Gastrocnemius medialis (tissue), 4 donors: Measurements from ENCODE around the gene KLF9.

Experiments
- POLR2A ChIP-seq, 2 donors: fragments of 450-650 bp; IDR thresholded peaks; one replicate each; pipeline ENCODE4 v1.6.1; 2017; ENCODE audit warnings: antibody characterized with exemption in 2 of 2, mild to moderate bottlenecking in 2 of 2, moderate library complexity in 2 of 2
- TF ChIP-seq, protein P1 (sequence below), 5 experiments: fragments of 450-650 bp in 3 of 5; fragments of 200-600 bp in 2 of 5; sonication (generic) in 2 of 5; IDR thresholded peaks in 4 of 5; conservative IDR thresholded peaks in 1 of 5; 1 replicate in 4 of 5; 2 replicates in 1 of 5; pipeline ENCODE4 v1.5.1; 2016 to 2019; ENCODE audit warnings: antibody characterized with exemption in 5 of 5, mild to moderate bottlenecking in 3 of 5, moderate library complexity in 3 of 5

DNA sequence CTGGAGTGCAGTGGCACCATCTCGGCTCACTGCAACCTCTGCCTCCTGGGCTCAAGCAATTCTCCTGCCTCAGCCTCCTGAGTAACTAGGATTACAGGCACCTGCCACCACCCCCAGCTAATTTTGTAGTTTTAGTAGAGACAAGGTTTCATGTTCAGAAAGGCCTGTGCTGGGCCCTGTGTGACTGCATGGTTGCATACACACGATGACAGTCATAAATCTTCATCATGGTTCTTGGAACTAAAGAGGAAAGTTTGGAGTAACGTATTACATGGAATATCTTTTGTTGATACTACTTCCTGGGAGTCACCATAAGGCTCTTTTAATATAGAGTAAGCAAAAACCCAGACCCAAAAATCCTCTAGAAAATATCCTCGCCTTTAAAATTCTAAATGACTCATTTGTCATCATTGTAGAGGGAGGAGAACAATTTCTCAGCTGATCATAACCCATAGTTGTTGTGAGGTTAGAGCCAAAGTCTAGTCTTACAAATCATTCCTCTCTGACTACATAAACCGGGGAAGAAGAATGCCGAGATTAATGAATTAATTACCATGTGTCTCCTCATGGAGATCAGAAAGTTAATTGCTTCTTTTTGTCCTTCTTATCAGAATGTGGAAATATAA lies 47.0 kb downstream of the KLF9 start:
- TF ChIP-seq, protein P1, sequence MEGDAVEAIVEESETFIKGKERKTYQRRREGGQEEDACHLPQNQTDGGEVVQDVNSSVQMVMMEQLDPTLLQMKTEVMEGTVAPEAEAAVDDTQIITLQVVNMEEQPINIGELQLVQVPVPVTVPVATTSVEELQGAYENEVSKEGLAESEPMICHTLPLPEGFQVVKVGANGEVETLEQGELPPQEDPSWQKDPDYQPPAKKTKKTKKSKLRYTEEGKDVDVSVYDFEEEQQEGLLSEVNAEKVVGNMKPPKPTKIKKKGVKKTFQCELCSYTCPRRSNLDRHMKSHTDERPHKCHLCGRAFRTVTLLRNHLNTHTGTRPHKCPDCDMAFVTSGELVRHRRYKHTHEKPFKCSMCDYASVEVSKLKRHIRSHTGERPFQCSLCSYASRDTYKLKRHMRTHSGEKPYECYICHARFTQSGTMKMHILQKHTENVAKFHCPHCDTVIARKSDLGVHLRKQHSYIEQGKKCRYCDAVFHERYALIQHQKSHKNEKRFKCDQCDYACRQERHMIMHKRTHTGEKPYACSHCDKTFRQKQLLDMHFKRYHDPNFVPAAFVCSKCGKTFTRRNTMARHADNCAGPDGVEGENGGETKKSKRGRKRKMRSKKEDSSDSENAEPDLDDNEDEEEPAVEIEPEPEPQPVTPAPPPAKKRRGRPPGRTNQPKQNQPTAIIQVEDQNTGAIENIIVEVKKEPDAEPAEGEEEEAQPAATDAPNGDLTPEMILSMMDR (IDR thresholded peaks at IDR 0.05 in 4 of 5, conservative IDR thresholded peaks at IDR 0.05 in 1 of 5), result no peak
- no peak for TF ChIP-seq POLR2A (IDR thresholded peaks at IDR 0.05)
